ENCODE results near the gene TTI1.

GRCh38 chr20:38024496-38024895 is 8.8 kb downstream of the TTI1 start:
- TF ChIP-seq CTCF (IDR thresholded peaks at IDR 0.05; ENCODE audit: poor library complexity, severe bottlenecking) (no peak), REST (IDR thresholded peaks at IDR 0.05; ENCODE audit: borderline replicate concordance) (no peak)

All from neural cell (in vitro differentiated cells).